GM23248 (cell line): ENCODE measurements around the gene SERBP1. TPM values are rescaled to one million over a fixed set of nuclear protein-coding genes. Genes with fewer than 3 reads are reported as not detected.

ENCODE experiments used
- DNase-seq: peaks from one replicate; pipeline ENCODE4 v3.0.0-alpha.2; 2015
- H2AFZ ChIP-seq: fragments of 200-600 bp; sonication (generic); 2 replicates; pipeline ENCODE4 v1.6.1; 2016; ENCODE audit warnings: antibody characterized with exemption
- H3F3A ChIP-seq: fragments of 200-600 bp; sonication (generic); 2 replicates; pipeline ENCODE4 v1.6.1; 2016; ENCODE audit warnings: mild to moderate bottlenecking, antibody characterized with exemption, mixed run types; ENCODE audit not compliant: insufficient read depth
- H3K27ac ChIP-seq: fragments of 200-600 bp; sonication (generic); 2 replicates; pipeline ENCODE4 v1.5.1; 2016; ENCODE audit warnings: mild to moderate bottlenecking
- H3K27me3 ChIP-seq: fragments of 200-600 bp; sonication (generic); replicated peaks from 2 replicates; pipeline ENCODE4 v1.6.1; 2016; ENCODE audit warnings: mild to moderate bottlenecking; ENCODE audit not compliant: insufficient read depth
- H3K36me3 ChIP-seq: fragments of 200-600 bp; sonication (generic); 2 replicates; pipeline ENCODE4 v1.6.1; 2016; ENCODE audit warnings: low read depth, mild to moderate bottlenecking
- H3K4me1 ChIP-seq: fragments of 200-600 bp; sonication (generic); 2 replicates; pipeline ENCODE4 v1.6.1; 2016; ENCODE audit warnings: mild to moderate bottlenecking; ENCODE audit not compliant: insufficient read depth
- H3K4me2 ChIP-seq: fragments of 200-600 bp; sonication (generic); one replicate; pipeline ENCODE4 v1.6.1; 2016; ENCODE audit warnings: mild to moderate bottlenecking; ENCODE audit not compliant: unreplicated experiment
- H3K4me3 ChIP-seq: fragments of 200-600 bp; sonication (generic); 2 replicates; pipeline ENCODE4 v1.5.1; 2016; ENCODE audit warnings: mild to moderate bottlenecking
- H3K79me2 ChIP-seq: fragments of 200-600 bp; sonication (generic); 2 replicates; pipeline ENCODE4 v1.6.1; 2016; ENCODE audit warnings: mild to moderate bottlenecking; ENCODE audit not compliant: insufficient read depth
- H3K9ac ChIP-seq: fragments of 200-600 bp; sonication (generic); 2 replicates; pipeline ENCODE4 v1.6.1; 2016; ENCODE audit warnings: mild to moderate bottlenecking
- H3K9me2 ChIP-seq: fragments of 200-600 bp; sonication (generic); 2 replicates; pipeline ENCODE4 v1.6.1; 2016; ENCODE audit warnings: mixed run types, mild to moderate bottlenecking, moderate library complexity; ENCODE audit not compliant: insufficient read depth
- H3K9me3 ChIP-seq: fragments of 200-600 bp; sonication (generic); one replicate; pipeline ENCODE4 v1.6.1; 2017; ENCODE audit warnings: low read depth
- H4K20me1 ChIP-seq: fragments of 200-600 bp; sonication (generic); 2 replicates; pipeline ENCODE4 v1.6.0; 2016; ENCODE audit not compliant: insufficient read depth
- EZH2 ChIP-seq: fragments of 200-600 bp; sonication (generic); IDR thresholded peaks from 2 replicates; pipeline ENCODE4 v1.6.1; 2018; ENCODE audit warnings: antibody characterized with exemption, mild to moderate bottlenecking; ENCODE audit not compliant: insufficient read depth, poor library complexity, severe bottlenecking
- EZH2phosphoT487 ChIP-seq: fragments of 200-600 bp; sonication (generic); IDR thresholded peaks from 2 replicates; pipeline ENCODE4 v1.6.1; 2018; ENCODE audit warnings: antibody characterized with exemption, moderate library complexity, mild to moderate bottlenecking, low read depth; ENCODE audit not compliant: insufficient read depth
- WGBS, 2 experiments: methylation state at CpG; one replicate each; pipeline ENCODE4 v1.1.6; 2015 to 2017; ENCODE audit warnings: low lambda C conversion rate in 2 of 2, low coverage in 1 of 2; ENCODE audit errors: missing lambda C conversion rate in 2 of 2; 5-methylcytosine and 5-hydroxymethylcytosine counted together
- in situ Hi-C: fragments of 300-500 bp; cut with MboI; formaldehyde crosslinking; loops from 2 replicates; pipeline ENCODE4 v1.15.0; 2020
- polyA plus RNA-seq: library from polyadenylated mRNA; unstranded; fragments of >200 nt; fragmentation: Nextera tagmentation; extraction: Ambion mirVana; gene quantifications from 2 replicates; pipeline ENCODE4 v1.2.1, GENCODE V29; 2016
- small RNA-seq: library from RNA; depleted of rRNA; stranded (forward); fragments of <200 nt; gene quantifications from one replicate; pipeline ENCODE3, GENCODE V24; 2014; ENCODE audit warnings: low read depth, low replicate concordance
- total RNA-seq: library from RNA; depleted of rRNA; stranded (reverse); fragments of >200 nt; shearing (Covaris generic); gene quantifications from 2 replicates; pipeline ENCODE4 v1.2.3, GENCODE V29; 2014; rRNA removed

SERBP1 gene
- total and polyA plus RNA-seq, 2 experiments from 2014 or later: 156 to 204 TPM

GRCh38 chr1:67371043-67371442, 59.2 kb downstream of the SERBP1 start:
- no peak overlapping the region for H3K4me3 ChIP-seq
- no peaks in the 10 kb centered on the region for H3K79me2 ChIP-seq
- no peak overlapping the region for H2AFZ ChIP-seq
- TF ChIP-seq EZH2 (no peak), EZH2phosphoT487 (no peak)
- H3F3A ChIP-seq: no peaks in the 10 kb centered on the region
- DNase-seq: no peak
- H4K20me1 ChIP-seq: no peaks in the 10 kb centered on the region
- no peak overlapping the region for H3K4me2 ChIP-seq
- H3K9me3 ChIP-seq: no peaks in the 10 kb centered on the region
- no peaks in the 10 kb centered on the region for H3K36me3 ChIP-seq
- H3K27ac ChIP-seq: no peak overlapping the region
- H3K27me3 ChIP-seq: no peaks in the 10 kb centered on the region
- no peaks in the 10 kb centered on the region for H3K4me1 ChIP-seq
- H3K9ac ChIP-seq: no peak overlapping the region
- 51 to 55% methylated on average over 2 of the region's 2 CpGs for WGBS, 2 experiments
- H3K9me2 ChIP-seq: no peaks in the 10 kb centered on the region
- in situ Hi-C loops: no loop called here

- Histone ChIP-seq H3F3A (no peaks in the 10 kb centered on the region), H3K79me2 (no peaks in the 10 kb centered on the region), H2AFZ (no peak overlapping the region), H3K9me3 (no peaks in the 10 kb centered on the region), H3K9me2 (no peaks in the 10 kb centered on the region), H3K4me1 (no peaks in the 10 kb centered on the region), H4K20me1 (no peaks in the 10 kb centered on the region), H3K9ac (no peak overlapping the region), H3K4me3 (no peak overlapping the region), H3K27ac (no peak overlapping the region), H3K4me2 (no peak overlapping the region), H3K36me3 (no peaks in the 10 kb centered on the region), H3K27me3 (no peaks in the 10 kb centered on the region)
- TF ChIP-seq EZH2phosphoT487 (no peak), EZH2 (no peak)
- in situ Hi-C loops: no loop called here
- no peak for DNase-seq
- 67 to 72% methylated on average over 1 of the region's 1 CpG for WGBS, 2 experiments
Observed at GRCh38 chr1:67368046-67368514, 62.1 kb downstream of the SERBP1 start.

GRCh38 chr1:67367370-67368045, 62.7 kb downstream of the SERBP1 start:
- Histone ChIP-seq H3K9me3 (no peaks in the 10 kb centered on the region), H3K9ac (no peak overlapping the region), H3K27ac (no peak overlapping the region), H3K4me3 (no peak overlapping the region), H3K79me2 (no peaks in the 10 kb centered on the region), H3K4me1 (no peaks in the 10 kb centered on the region), H3K9me2 (no peaks in the 10 kb centered on the region), H4K20me1 (no peaks in the 10 kb centered on the region), H2AFZ (no peak overlapping the region), H3F3A (no peaks in the 10 kb centered on the region), H3K27me3 (no peaks in the 10 kb centered on the region), H3K4me2 (no peak overlapping the region), H3K36me3 (no peaks in the 10 kb centered on the region)
- in situ Hi-C loops: no loop called here
- TF ChIP-seq EZH2 (no peak), EZH2phosphoT487 (no peak)
- DNase-seq: peak; percentile 6
- WGBS, 2 experiments: 61 to 63% methylated on average over 8 of the region's 8 CpGs

GRCh38 chr1:67361641-67362040, 68.6 kb downstream of the SERBP1 start:
- H3K9me2 ChIP-seq: no peaks in the 10 kb centered on the region
- no peaks in the 10 kb centered on the region for H3K79me2 ChIP-seq
- no peaks in the 10 kb centered on the region for H3K36me3 ChIP-seq
- 89 to 91% methylated on average over 5 of the region's 5 CpGs for WGBS, 2 experiments
- no peaks in the 10 kb centered on the region; the same call in 1 of the 2 replicates for H3K4me1 ChIP-seq
- H3K4me3 ChIP-seq: no peak overlapping the region
- TF ChIP-seq EZH2: no peak
- no peak for TF ChIP-seq EZH2phosphoT487
- H3K27me3 ChIP-seq: no peaks in the 10 kb centered on the region
- no peaks in the 10 kb centered on the region; the same call in 1 of the 2 replicates for H3F3A ChIP-seq
- no peak overlapping the region for H2AFZ ChIP-seq
- no peak for DNase-seq
- no peak overlapping the region for H3K4me2 ChIP-seq
- in situ Hi-C loops: no loop called here
- H3K9me3 ChIP-seq: no peaks in the 10 kb centered on the region
- H4K20me1 ChIP-seq: no peaks in the 10 kb centered on the region
- no peak overlapping the region for H3K9ac ChIP-seq
- no peak overlapping the region for H3K27ac ChIP-seq

- in situ Hi-C loops: no loop called here
- no peak for DNase-seq
- no peak overlapping the region for H2AFZ ChIP-seq
- H3K9me3 ChIP-seq: no peaks in the 10 kb centered on the region
- no peaks in the 10 kb centered on the region for H3K9me2 ChIP-seq
- no peak overlapping the region for H3K27ac ChIP-seq
- TF ChIP-seq EZH2 (no peak), EZH2phosphoT487 (no peak)
- H3K4me3 ChIP-seq: no peak overlapping the region
- H3K79me2 ChIP-seq: no peaks in the 10 kb centered on the region
- no peaks in the 10 kb centered on the region; the same call in 1 of the 2 replicates for H3F3A ChIP-seq
- H3K36me3 ChIP-seq: no peaks in the 10 kb centered on the region
- no peak overlapping the region for H3K4me2 ChIP-seq
- H3K4me1 ChIP-seq: peaks cover 14% of the 10 kb centered on the region
- H3K27me3 ChIP-seq: no peaks in the 10 kb centered on the region
- 95 to 96% methylated on average over 1 of the region's 1 CpG for WGBS, 2 experiments
- no peak overlapping the region for H3K9ac ChIP-seq
- no peaks in the 10 kb centered on the region for H4K20me1 ChIP-seq
Observed at GRCh38 chr1:67359592-67359991, 70.6 kb downstream of the SERBP1 start.

Small RNA genes within 50 kb of the gene (small RNA-seq; reads per million reads assigned to genes)
- gene RNU6-387P: not detected

Other genes with a start within 250 kb of the SERBP1 start
- not detected in 2 replicates for gene IL12RB2, start 122.5 kb downstream of the SERBP1 start, total RNA-seq
- gene IL12RB2, start 122.5 kb downstream of the SERBP1 start, polyA plus RNA-seq: 0.06 TPM in 1 of 2 replicates, not detected in the other